NCI-H1930 (cell line): Measurements from ENCODE around the gene KIT.

Experiments
- DNase-seq, 2 experiments: peaks; one replicate each; lab custom pipeline; 2025; lab: John Stamatoyannopoulos, UW

The KIT gene

GRCh38 chr4:54661169-54661568, 3.4 kb downstream of the KIT start:
- no peak for DNase-seq

- no peak for DNase-seq
These were observed 3.9 kb downstream of the KIT start for GRCh38 chr4:54661686-54662085.

DNA sequence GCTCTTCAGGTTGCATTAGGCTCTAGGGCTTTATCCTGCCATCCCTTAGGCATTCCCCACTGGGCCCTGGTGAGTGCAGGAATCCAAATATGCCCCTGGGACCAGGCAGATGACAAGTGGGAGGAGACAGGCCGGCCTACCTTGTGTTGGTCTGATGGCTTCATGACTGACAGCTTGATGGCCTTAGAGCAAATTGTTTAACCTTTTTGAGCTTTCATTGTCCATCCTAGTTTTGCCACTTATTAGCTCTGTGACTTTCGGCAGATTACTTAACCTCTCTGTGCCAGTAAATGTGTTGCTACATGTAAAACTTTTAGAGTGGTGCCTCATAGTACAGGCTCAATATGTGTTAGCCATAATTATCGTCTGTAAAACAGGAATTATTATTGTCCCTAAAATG, 4.4 kb downstream of the KIT start:
- no peak for DNase-seq

GRCh38 chr4:54662901-54663585, 5.3 kb downstream of the KIT start:
- no peak for DNase-seq

DNA sequence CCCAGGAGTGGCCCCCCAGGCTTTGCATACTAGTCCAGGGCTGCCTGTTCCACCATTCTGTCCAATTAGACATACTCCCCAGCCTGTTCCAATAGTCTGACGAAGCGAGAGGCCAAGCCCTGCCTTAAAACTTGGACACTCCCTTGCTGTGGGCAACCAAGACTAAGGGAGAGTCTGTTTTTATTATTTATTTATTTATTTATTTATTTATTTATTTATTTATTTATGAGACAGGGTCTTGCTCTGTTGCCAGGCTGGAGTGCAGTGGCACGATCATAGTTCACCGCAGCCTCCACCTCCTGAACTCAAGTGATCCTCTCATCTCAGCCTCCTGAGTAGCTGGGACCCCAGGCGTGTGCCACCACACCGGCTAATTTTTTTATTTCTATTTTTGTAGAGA, 6.6 kb downstream of the KIT start:
- DNase-seq, result no peak

DNA sequence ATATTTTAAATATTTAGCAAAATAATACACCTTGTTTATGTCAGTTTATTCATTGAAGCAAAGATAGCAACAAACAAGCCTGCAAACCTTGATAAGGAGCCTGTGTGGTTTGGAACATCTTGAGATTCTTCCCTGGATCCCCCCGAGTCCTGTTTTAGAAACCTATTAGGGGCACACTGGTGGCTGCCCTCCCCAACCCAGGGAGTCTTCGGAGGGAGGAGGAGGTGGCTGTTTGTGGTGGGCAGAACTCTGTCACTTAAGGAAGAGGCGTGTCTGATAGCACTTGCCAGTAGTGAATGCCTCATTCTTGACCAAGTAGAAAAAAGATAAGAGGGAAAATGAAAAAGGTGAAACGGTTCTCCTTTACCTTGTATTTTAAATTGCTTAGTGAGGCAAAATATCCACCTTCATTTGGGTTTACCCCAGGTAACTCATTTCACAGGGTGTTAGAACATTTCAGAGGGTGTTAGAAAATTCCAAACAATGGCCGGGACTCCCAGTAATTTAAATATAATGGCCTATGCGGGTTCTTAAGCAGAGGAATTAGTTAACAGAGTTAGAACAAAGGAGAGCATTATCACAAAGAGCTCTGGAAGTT, 10.4 kb downstream of the KIT start:
- DNase-seq, result no peak

DNA sequence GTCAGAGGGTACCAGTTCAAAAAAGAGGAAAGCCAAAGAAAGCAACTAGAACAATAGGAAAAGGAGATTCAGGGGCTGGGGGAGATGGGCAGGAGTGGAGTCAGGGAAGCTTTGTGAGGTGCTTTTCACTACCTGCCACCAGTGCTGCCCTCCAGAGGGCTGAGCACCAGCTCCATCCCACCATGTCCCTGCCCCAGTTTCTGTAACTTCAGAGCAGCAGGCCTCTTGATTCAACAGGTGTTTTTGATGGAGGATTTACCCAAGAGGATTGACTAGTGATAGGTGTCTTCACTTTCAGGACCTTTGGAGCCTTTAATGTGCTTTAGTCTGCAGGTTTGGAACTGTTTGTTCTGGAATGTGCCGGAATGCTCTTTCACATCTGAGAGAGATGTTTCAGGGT, 12.1 kb downstream of the KIT start:
- DNase-seq, result peak; percentile 74 to 82

DNA sequence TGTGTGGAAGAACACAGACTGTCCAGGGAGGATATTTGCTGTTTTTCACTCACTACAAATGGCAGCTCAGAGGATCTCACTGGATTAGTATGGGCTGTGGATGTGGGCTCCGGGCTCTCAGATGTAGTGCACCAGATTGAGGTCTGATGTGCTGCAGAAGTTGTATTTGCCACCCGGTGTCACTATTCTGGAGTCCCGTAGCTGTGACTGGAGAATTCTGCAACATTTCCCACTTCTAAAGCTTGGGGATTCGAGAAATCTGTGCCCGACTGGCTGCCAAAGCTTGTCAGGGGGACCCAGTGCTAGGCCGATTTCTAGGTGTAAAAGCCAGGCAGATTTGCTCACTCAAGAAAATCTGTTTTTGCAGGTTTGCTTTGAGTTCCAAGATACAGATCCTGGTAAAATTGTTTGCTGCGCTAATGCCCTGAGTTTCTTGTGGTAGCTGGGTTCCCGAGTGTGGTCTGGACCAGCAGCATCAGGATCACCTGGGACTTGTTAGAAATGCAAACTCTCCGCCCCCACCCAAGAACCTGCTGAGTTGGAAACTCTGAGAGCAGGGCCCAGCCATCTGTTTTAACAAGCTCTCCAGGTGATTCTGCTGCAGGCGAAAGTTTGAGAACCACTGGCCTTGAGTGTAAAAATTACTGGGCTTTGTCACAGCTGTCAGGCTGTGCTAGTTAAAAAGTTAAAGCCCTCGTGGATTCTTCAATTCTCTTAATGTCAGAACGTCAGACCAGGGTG, 18.1 kb downstream of the KIT start:
- DNase-seq, result no peak

- no peak for DNase-seq
These were observed 18.9 kb downstream of the KIT start for GRCh38 chr4:54676658-54677057.

- no peak for DNase-seq
These were observed 19.7 kb downstream of the KIT start for GRCh38 chr4:54677416-54677815.

GRCh38 chr4:54677853-54678650, 20.3 kb downstream of the KIT start:
- DNase-seq, result no peak

GRCh38 chr4:54678826-54679225, 21.1 kb downstream of the KIT start:
- DNase-seq, result no peak

GRCh38 chr4:54679813-54680212, 22.1 kb downstream of the KIT start:
- DNase-seq, result no peak

DNA sequence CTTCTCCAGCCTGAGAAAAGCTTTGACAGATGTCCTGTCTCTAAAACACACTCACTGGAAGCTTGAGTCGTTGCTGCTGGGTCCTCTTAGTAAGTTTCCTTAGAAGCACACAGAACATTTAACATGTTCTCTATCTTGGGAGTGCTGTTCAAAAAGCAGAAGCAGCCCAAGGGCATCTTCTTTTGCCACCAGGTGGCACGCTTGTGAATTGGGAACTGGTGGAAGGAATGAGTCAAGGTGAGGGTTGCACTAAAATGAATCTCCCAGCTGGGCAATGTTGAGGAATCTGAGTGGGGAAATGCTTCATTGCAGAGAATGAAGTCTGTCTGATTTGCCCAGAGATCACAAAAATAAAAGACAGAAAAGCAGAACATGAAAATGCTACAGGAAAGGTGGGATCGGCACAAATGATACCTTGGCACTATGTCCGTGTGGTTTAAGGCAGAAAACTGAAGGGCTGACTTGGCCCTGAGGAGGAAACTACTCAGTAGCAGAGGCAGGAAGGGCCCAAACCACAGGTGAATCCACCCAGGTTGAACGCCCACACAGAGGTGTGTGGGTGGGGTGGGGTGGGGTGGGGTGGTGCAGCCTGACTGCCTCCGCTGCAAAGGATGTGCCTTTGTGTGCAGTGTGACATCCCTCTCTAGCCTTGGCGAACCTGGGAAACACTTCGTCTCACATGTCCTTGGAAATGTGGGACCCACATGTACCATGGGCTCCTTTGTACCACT, 26.0 kb downstream of the KIT start:
- DNase-seq, result no peak

- DNase-seq, result no peak
These were observed 28.1 kb downstream of the KIT start for GRCh38 chr4:54685810-54686209.

DNA sequence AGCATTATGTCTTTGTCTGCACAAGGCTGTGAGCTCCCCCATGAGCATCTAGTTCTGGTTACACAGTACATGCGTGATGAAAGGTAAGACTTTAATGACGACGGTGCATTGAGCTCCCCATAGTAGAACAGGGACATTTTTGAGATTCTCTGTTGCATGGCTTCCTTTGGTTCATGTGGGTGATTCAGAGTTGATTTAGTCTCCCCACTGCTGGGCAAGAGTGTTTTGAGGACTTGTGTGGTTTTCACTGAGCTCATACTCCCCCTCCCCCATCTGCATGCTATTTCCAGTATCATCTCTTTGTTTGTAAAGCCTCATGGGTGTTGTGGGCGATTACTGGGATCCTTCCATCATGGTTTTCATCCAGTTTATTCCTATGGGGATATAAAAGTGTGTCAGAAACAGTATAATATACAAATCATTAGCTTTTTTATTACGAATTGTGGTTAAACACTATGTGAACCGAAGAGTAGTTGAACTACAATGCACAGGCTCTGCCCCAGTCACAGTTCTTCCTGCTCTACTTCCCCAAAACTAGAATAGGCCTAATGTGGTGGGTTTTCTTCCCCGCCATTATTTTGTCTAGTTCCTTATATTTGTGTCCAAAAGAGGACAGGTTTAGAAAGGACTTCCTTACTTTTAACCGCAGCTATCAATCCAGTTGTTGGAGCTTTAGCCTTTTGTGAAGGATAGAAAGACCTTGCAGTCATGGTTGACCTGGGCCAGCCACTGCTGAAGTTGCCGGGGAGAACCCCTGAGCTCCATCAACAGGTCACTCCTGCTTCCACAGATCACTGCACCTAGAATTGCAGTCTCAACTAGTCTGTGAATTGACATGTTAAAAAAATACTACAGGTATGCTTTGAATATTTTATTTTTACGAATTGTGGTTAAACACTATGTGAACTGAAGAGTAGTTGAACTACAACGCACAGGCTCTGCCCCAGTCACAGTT, 30.4 kb downstream of the KIT start:
- no peak for DNase-seq

GRCh38 chr4:54695337-54695736, 37.6 kb downstream of the KIT start:
- no peak for DNase-seq

GRCh38 chr4:54695788-54696187, 38.0 kb downstream of the KIT start:
- DNase-seq, result no peak

DNA sequence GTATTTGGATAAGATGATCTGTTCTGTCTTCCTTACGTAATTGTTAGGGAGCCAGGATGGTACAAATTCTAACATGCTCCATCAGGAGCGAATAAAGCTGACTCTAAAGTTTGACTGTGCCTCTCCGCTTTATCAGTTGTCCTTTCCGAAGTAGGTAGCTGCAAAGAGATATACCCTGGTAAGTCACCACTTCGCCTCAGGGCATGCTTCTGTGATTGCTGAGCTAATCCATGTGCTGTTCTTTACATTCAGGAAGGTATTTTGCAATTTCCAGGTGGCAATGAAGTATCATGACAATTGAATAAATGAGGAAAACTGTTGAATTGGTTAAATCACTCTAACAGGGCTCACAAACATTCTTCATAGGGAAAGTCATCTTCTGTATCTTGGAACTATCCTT, 38.9 kb downstream of the KIT start:
- DNase-seq, result no peak

GRCh38 chr4:54700986-54701385, 43.2 kb downstream of the KIT start:
- DNase-seq, result peak in 1 of 2 experiments; percentile 82

GRCh38 chr4:54703182-54703581, 45.4 kb downstream of the KIT start:
- no peak for DNase-seq
